GM19324 (cell line): ENCODE results near the gene MTHFD1.
"Not testable (repeated sequence)": the region's sequence is repeated elsewhere in the genome, so short reads cannot be mapped to it uniquely, and the experiment has no call there.

ENCODE experiments used
- ATAC-seq: cut with Tn5 transposase; IDR thresholded peaks from one replicate; pipeline ENCODE4 v1.9.1; 2021; ENCODE audit warnings: mild to moderate bottlenecking, moderate library complexity; ENCODE audit not compliant: unreplicated experiment, low FRiP score

The MTHFD1 gene

DNA sequence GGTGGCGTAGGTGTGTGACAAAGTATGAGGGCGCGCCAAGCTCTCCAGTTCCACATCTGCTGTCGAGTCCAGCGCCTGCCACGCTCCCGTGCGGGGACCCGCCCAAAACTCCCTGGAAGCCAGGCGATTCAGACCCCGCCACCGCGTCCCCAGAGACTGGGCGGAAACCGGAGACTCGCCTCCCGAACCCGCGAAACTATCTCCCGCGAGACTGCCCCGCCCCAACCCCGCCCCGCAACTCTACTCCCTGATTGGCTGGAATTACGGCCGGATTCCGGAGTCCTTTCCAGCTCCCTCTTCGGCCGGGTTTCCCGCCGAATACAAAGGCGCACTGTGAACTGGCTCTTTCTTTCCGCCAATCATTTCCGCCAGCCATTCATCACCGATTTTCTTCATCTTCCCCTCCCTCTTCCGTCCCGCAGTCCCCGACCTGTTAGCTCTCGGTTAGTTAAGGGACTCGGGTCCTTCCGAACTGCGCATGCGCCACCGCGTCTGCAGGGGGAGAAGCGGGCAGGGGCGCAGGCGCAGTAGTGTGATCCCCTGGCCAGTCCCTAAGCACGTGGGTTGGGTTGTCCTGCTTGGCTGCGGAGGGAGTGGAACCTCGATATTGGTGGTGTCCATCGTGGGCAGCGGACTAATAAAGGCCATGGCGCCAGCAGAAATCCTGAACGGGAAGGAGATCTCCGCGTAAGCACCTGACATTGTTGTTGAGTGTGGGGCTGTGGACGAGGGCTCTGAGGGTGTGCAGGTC, at the start of gene MTHFD1:
MTHFD1 (plus strand) TSS at position 572 of the 751 bp plus-strand sequence; CDS start at position 647, 75 bp downstream.
- ATAC-seq: peak; percentile 73

DNA sequence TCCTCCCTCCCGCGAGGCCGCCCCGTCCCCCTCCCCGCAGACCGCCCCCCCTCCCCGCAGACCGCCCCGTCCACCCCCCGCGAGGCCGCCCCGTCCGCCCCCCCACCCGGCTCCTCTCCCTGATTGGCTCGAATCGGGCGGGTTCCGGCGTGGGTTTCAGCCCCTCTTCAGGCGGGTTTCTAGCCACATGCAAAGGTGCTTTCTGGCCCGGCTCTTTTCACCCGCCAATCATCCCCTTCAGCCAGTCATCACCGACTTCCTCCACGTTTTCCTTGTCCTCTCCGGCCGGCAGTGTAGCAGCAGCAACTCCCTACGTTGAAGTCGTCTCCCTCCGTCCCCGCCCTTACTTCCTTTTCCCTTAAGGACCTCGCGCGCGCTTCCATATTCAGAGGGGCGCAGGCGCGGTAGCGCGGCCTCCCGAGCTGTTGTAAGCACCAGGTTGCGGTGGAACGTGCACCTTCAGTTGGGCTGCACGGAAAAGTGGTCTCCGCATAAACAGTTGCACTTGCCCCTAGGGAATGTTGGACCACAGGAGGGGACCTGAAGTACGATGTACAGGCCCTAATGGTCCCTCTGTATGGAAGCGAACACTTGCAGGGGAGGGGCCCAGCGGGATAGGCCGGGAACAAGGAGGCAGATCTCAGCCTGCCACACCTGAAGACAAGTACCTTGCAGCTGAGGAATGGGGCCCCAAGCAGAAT, 49.4 kb upstream of the MTHFD1 start:
- peak; percentile 93 for ATAC-seq

DNA sequence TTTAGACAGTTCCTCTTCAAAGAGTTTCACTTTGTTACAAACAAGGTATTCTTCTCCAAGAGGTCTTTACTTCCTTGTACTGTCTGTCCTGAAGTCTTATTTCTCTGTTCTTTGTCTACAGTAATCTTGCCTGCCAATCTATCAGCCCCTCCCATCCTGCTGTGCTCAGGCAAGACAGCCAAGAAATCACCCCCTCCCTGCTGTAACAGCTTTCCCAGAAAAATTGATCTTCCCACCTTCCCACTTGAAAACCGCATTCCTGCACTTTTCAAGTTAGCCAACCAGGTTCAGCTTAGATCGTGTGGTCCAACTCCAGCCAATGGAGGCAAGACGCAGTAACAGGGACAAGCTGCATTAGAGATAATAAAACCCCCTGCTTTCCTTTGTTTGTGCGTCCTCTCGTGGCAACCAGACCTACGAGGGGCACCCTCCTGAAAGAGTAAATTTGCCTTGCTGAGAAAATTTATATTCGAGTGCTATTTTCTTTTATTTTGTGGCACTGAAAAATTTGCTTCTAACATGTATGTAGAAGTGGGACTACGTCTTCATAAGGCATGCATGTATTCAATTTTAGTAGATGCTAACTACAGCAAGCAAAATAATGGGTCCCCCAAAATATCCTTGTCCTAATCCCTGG, 47.5 kb upstream of the MTHFD1 start:
- no peak for ATAC-seq

DNA sequence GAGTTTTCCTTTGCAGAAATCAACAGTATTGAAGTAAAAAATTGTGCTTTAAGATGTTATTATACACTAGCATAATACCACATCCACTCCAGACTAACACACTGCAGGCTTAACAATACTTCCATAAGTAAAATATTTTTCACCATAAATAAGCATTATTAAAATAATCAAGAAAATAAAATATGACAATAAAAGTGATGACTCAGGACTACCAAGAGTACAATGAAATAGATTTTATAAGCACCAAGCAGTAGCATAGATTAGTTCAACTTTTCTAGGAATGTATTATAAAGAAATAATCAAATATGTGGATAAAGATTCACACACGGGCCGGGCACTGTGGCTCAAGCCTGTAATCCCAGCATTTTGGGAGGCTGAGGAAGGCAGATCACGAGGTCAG, 40.4 kb upstream of the MTHFD1 start:
- no peak for ATAC-seq

DNA sequence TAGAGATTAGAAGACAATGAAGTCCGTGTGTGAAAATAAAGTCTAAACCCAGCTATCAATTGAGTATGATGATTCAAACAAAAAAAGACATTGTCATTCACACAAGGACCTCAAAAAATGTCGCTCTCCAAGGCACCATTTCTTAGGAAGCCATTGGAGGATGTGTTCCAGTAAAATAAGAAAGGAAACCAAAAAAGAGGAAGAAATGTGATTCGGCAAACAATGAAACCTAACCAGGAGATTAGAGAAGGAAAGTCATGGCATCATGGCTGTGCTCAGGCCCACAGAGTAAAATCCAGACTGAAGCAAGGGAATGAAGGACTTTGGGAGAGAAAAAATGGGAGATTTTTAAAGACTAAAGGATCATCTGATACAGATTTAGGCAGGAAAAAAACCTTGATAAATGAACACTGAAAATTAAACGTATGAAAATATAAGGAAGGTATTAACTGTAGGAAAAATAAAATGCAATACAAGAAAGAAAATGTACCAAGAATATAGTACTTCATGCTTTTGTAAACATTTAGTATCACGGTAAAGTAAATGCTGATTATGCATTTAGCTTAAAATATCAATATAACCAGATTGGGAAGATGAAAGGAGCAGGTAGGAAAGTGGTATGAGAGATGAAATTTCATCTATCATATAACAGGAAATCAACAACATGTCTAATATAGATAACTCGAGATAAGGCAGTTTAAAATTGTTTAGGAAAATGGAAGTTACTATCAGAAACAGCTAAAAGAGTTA, 38.2 kb upstream of the MTHFD1 start:
- ATAC-seq: no peak

DNA sequence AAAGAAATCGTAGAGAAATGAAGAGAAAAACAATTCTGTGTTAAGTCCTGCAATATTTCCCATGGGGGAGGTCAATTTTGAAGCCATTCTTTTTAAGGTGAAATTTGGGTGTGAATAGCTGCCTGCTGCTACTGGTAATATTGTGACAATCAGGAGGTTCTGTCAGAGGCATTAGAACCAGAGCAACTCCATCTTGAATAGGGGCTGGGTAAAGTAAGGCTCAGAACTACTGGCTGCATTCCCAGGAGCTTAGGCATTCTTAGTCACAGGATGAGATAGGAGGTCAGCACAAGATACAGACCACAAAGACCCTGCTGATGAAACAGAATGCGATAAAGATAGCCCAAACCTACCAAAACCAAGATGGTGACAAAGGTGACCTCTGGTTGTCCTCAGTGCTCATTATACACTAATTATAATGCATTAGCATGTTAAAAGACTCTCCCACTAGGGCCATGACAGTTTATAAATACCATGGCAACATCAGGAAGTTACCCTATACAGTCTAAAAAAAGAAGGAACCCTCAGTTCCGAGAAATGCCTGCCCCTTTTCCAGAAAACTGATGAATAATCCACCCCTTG, 24.8 kb upstream of the MTHFD1 start:
- ATAC-seq: no peak

DNA sequence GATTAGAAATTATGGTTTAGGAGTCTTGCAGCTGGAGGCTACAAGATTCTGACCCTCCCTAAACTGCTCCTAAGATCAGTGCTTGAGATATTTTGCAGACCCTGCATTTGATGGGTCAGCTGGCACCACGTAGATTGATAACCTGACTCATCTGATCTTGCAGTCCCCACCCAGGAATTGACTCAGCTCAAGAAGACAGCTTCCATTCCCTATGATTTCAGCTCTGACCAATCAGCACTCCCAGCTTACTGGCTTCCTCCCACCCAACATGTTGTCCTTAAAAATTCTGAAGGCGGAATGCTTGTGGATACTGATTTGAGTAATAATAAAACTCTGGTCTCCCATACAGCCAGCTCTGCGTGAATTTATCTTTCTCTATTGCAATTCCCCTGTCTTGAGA, 23.2 kb upstream of the MTHFD1 start:
- no peak for ATAC-seq

DNA sequence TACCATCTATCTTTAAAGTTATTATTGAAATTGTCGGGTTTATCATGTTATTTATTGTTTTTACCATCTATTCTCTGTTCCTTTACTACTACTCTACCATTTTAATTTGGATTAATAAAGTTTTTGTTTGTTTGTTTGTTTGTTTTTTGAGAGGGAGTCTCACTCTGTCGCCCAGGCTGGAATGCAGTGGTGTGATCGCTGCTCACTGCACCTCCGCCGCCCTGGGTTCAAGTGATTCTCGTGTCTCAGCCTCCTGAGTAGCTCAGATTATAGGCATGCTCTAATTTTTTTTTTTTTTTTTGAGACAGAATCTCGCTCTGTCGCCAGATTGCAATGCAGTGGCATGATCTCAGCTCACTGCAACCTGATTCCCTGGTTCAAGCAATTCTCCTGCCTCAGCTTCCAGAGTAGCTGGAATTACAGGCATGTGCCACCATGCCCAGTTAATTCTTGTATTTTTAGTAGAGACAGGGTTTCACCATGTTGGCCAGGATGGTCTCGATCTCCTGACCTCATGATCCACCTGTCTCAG, 22.7 kb upstream of the MTHFD1 start:
- not testable (repeated sequence) for ATAC-seq

DNA sequence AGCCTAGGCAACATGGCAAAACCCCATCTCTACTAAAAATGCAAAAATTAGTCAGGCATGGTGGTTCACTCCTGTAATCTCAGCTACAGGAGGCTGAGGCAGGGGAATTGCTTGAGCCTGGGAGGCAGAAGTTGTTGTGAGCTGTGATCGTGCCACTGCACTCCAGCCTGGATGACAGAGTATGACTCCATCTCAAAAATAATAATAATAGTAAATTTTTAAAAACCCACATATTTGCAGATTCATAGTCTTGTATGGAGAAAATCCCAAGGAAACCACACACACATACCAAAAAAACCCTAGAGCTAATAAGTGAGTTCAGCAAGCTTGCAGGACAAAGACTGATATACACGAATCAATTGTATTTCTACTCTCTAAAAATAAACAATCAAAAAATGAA, 19.0 kb upstream of the MTHFD1 start:
- ATAC-seq: no peak

DNA sequence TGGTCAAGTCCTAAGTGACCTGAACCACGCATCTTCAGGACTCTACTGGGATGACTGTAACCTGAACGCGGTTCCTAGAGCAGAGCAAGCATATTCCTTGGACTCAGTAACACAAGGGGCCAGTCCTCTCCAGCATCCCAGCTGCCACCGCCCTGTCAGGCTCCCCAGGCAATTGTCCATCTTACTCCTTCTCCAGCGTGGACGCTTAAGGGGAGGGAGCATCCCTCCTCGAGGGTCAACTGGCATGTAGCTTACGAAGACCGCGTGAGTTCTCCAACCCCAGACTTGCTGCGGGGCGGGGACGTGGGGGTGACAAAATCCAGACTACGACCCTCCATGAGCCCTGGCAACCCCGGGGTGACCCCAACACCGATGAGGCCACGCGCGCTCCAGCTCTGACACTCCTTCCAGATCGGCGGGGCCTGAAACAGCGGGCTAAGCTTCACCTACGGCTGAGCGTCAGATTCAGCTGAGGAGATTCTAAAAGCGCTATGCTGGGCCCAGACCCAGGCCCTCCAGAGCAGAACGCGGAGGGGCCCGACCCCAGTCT, 846 bp upstream of the MTHFD1 start:
- no peak for ATAC-seq

DNA sequence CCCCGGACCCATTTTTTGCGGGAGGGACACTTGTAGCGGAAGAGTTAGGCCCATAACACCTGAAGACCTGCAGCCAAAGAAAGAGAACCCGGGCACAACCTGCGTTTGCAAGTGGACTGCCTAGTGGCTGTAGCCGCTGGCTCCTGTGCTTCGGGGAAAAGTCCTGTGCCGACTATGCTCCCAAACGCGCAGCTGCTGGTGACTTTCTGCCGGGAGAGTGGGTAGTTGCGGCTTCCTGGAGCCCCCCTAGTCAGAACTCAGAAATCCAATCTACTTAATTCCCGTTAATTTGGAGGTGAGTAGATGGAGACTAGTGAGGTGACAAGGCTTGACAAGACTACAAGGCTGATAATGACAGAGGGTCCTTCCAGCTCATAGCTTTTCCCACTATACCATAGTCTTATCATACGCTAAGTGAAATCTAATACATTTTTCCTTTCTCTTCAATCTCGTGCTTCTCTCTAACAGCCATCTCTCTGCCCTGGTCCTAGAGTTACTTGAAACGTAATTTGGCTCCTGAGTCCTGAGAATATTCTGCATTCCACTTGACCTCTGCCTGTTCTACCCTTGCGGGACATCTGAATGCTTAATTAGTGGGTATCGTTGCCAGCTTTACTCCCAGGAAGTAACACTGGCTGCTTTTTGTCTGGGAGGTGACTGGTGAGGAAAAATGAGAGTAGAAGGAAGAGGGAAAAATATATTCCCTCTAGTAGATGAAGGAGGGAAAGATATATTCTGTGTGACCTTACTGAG, 556 bp downstream of the MTHFD1 start:
- ATAC-seq: no peak

DNA sequence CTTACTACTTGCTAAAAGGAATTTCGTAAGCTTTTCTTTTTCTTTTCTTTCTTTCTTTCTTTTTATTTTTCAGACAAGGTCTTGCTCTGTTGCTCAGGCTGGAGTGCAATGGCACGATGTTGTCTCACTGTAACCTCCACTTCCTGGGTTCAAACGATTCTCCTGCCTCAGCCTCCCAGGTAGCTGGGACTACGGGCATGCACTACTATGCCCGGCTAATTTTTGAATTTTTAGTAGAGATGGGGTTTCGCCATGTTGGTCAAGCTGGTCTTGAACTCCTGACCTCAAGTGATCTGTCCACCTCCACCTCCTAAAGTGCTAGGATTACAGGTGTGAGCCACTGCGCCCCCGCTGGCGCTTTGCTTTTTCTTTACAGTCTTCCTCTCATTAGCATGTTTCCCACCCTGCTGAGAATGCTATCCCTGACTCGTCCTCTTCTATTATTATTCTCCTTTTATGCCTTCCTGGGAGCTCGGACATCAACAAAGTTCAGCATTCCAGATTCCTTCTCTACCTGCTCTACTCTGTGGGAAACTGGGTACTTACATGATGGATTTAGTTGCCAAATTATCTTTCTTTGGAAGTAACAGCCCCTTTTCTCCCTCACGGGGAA, 3.1 kb downstream of the MTHFD1 start:
- ATAC-seq: no peak

DNA sequence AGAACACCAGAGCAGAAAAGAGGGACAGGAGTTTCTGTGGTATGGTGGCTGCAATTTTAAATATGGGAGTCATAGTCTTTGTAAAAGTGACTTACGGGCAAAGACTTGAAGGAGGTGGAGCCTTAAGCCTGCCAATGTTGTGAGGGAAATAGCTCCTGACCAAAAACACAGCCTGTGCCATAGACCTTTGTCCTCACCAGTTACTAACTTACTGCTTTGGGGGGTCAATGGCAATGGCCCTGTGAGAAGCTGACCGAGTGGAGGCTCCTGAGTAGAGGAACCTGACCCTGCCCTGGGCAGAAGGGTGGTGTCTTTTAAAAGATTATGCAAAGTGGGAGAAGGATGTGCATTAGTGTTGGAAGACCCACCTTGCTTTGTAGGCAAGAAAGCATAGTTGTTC, 3.8 kb downstream of the MTHFD1 start:
- ATAC-seq: no peak

DNA sequence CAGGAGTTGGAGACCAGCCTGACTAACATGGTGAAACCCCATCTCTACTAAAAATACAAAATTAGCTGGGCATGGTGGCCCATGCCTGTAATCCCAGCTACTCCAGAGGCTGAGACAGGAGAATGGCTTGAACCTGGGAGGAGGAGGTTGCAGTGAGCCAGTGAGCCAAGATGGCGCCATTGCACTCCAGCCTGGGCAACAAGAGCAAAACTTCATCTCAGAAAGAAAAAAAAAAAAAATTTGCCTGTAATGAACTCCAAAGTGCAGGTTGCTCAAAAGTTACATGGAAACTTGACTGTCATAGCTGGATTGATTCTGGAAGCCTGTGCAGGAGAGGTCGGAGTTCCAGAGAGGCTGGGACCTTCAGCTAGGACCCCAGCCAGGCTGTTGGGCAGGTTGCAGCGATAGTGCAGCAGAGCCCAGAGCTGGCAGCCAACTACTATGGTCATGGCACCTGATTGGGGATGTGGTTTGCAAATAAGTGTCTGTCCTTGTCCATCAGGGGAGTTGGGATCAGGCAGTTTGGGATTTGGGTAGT, 5.1 kb downstream of the MTHFD1 start:
- not testable (repeated sequence) for ATAC-seq

DNA sequence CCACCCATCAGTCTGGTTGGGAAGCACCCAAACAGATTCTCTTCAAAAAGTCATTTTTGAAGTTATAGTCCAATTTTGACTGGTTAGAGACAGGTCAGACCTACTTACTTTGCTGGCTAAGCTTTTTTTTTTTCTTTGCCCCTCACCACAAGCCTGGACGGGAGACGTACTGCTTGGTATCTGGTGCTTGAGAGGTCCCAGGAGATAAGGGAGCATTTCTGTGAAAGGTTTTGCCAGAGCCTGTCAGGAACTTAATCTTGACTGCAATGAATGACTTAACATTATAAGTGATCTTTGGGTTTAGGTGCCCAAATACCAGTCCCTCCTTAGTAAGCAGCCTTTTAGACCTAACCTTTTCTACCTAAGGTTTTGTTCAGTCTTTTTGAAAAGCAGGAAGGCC, 6.3 kb downstream of the MTHFD1 start:
- no peak for ATAC-seq

DNA sequence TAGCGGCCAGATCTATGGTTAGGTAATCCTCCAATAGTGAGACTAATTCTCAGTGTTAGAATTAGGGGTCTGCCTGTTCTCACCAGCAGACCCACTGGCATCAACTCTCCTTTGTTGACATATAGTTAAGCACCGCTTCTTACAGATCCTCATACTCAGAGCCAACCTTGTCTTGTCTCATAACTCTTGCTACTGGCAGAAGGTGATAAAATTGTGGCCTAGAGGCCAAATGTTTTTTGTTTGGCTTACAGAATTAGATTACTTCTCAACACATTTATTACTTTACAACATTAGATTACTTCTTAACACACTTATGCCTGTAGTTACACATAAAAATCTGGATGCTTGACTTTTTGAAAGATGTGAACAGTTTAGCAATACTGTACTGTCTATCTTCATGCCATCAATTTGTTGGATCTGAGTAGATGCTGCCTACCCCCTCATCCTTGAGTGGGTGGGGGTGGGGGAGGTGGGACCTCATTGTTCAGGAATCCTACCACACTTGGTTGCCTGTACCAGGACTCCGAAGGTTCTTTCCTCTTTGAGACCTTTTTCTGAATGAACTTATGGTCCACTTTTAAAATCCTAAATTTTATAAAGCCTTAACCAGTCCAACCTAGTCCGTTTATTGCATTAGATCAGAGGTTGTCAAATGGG, 7.0 kb downstream of the MTHFD1 start:
- ATAC-seq: no peak

DNA sequence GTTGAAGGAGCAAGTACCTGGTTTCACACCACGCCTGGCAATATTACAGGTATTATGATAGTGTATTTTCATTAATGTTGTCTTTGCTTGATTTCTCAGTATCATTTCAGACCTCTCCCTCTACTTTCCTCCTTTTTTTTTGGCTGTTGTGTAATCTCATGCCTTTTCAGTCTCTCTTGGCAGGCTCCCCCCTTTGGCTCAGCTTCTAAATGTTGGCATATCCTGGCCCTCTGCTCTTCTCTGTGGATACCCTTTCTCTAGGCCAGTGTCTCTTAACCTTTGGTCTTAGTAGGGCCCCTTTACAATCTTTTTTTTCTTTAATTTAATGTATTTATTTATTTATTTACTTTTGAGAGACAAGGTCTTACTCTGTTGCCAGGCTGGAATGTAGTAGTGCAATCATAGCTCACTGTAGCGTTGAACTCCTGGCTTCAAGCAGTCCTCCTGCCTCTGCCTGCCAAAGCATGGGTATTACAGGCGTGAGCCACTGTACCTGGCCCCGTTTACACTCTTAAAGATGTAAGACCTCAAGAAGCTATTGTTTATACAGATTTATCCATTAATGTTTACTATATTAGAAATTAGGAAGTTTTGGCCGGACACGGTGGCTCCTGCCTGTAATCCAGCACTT, 12.8 kb downstream of the MTHFD1 start:
- no peak for ATAC-seq

DNA sequence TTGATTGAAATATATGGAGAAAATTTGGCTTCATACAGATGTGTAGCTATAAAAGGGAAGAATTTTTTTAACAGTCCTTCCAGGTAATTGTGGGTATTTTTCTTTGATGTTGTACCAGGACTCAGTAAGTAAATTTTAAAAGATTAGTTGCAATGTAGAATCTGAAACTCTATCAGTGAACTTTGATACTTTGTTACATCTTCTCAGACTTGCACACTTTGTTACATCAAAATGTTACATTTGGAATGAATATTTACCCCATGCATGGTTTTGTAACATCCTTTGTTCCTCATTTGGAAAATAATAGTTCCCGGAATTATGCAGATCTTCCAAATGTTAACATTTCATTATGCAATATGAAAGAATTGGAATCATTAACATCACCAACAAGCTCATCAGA, 13.8 kb downstream of the MTHFD1 start:
- no peak for ATAC-seq
